Vagina (tissue), 2 donors: ENCODE measurements around the gene MYRIP.

Experiments
- CTCF ChIP-seq, 3 experiments: fragments of 450-650 bp in 2 of 3; fragments of 200-600 bp in 1 of 3; sonication (generic) in 1 of 3; IDR thresholded peaks; one replicate each; pipeline ENCODE4 v1.5.1; 2017 to 2019; ENCODE audit warnings: antibody characterized with exemption in 3 of 3, mild to moderate bottlenecking in 2 of 3, moderate library complexity in 2 of 3
- POLR2A ChIP-seq, 2 donors: fragments of 450-650 bp; IDR thresholded peaks; one replicate each; pipeline ENCODE4 v1.6.1; 2017; ENCODE audit warnings: antibody characterized with exemption in 2 of 2, mild to moderate bottlenecking in 2 of 2, moderate library complexity in 2 of 2

- TF ChIP-seq CTCF (IDR thresholded peaks at IDR 0.05) (no peak), POLR2A (IDR thresholded peaks at IDR 0.05) (no peak)
These were observed 101.5 kb downstream of the MYRIP start for GRCh38 chr3:39910826-39911464.
